Skin epidermis (tissue), 12 donors: ENCODE data around the gene ZNF302.
A peak's percentile ranks its signal among the peaks of the same experiment; 100 is the strongest.
"Not testable (repeated sequence)": the region's sequence is repeated elsewhere in the genome, so short reads cannot be mapped to it uniquely, and the experiment has no call there.

Experiments
- H3K27ac ChIP-seq, 21 experiments: fragments of 200-600 bp; sonication (generic) in 11 of 21; one replicate each; pipeline ENCODE4 v1.5.0; 2020; ENCODE audit warnings: mild to moderate bottlenecking in 3 of 21, inconsistent platforms in 2 of 21, moderate library complexity in 2 of 21
- H3K4me3 ChIP-seq, 7 experiments: fragments of 200-600 bp; sonication (generic) in 2 of 7; one replicate each; pipeline ENCODE4 v1.5.0; 2020; ENCODE audit warnings: inconsistent platforms in 2 of 7, mild to moderate bottlenecking in 2 of 7, moderate library complexity in 1 of 7

Gene ZNF302

GRCh38 chr19:34677386-34678084 lies at the start of gene ZNF302:
ZNF302 (plus strand) TSS chr19:34677678; CDS start chr19:34678805, 1,127 bp downstream.
- peak within 1 kb of the TSS; percentile 61 to 93 (median 73) for H3K4me3 ChIP-seq

GRCh38 chr19:34633802-34634201 lies 43.7 kb upstream of the ZNF302 start:
- Histone ChIP-seq H3K27ac (no peak overlapping the region), H3K4me3 (no peak overlapping the region)

More at GRCh38 chr19:34677386-34678084, at the start of gene ZNF302:
- H3K27ac ChIP-seq, result peak within 1 kb of the TSS; percentile 92 to 99 (median 97)

DNA sequence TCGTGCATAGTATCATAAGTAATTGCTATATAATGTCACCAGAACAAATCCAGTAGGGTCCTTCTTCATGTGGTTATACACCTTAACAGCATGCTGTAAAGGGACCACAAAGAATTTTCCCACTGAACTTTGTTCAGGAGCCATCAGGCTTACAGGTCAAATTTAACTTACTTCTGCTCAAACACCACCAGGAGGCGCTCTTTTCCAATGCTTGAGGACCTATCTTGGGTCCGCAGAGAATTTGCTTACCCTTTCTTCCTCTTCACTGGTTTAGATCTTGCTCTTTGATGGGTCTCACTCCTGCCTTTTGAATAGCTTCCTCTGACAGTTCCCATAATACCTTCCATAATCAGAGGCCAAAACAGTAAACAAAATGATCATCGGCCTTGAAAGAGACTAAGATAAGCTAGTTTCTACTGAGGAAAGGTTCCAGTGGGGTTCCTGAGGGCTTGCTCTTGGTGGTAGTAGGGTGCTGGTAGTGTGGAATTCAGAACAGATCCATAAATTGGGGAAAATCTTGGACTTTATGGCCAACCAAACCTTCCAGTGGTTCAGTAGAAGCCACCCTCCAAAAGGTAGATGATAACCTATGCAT lies 37.9 kb upstream of the ZNF302 start:
- Histone ChIP-seq H3K27ac (no peak overlapping the region), H3K4me3 (no peak overlapping the region)

GRCh38 chr19:34642241-34642640 lies 35.2 kb upstream of the ZNF302 start:
- H3K27ac ChIP-seq, result no peak overlapping the region
- no peak overlapping the region for H3K4me3 ChIP-seq

DNA sequence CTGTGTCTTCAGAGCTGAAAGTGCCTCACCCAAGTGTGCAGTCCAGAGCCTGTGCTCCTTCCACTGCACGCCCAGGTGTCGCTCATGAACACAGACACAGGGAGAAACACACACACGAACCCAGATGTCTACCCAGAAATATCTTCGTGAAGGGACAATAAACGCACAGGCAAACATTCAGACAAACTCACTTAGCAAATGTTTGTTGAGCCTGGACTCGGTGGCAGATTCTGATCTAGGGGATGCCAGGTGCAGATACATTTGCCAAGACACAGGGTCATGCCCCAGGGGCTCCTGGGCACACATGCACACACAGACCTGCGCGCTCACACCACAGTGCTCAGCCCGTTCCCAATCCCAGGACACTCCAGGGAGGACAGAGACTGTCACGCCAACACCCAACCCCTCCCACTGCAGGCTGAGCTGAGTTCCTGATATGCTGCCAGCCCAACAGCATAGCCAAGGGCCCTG lies 32.5 kb upstream of the ZNF302 start:
- Histone ChIP-seq H3K27ac (no peak overlapping the region), H3K4me3 (no peak overlapping the region)

DNA sequence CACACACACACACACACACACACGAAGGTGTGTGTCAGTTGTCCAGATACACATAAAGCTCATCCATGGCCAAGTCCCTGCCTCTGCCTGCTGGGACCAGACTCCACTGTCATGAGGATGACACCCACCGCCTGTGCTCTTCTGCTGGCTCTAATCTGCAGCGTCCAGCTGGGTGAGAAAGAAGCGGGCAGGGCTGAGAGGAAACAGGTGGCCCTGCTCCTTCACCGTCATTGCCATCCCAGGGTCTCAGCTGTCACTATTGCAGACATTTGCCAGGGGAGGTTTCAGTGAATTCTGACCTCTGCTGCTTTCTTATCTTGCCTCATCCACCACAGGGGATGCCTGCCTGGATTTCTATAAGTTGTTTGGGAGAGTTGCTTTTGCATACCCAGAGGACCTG lies 31.9 kb upstream of the ZNF302 start:
- Histone ChIP-seq H3K4me3 (no peak overlapping the region), H3K27ac (no peak overlapping the region)

GRCh38 chr19:34649886-34650543 lies 27.5 kb upstream of the ZNF302 start:
- Histone ChIP-seq H3K27ac (no peak overlapping the region), H3K4me3 (no peak overlapping the region)

DNA sequence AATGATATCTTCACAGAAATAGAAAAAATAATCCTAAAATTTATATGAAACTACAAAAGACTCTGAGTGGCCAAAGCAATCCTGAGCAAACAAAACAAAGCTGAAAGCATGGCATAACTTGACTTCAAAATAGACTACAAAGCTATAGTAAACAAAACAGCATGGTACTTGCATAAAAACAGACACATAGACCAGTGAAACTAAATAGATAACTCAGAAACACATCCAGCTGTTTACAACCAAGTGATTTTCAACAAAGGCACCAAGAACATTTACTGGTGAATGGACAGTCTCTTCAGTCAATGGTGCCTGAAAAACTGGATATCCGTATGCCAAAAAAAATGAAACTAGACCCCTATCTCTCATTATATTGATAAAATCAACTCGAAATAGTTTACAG lies 25.7 kb upstream of the ZNF302 start:
- Histone ChIP-seq H3K27ac (no peak overlapping the region), H3K4me3 (no peak overlapping the region)

- Histone ChIP-seq H3K4me3 (no peak overlapping the region), H3K27ac (no peak overlapping the region)
Observed at GRCh38 chr19:34654796-34655195, 22.7 kb upstream of the ZNF302 start.

DNA sequence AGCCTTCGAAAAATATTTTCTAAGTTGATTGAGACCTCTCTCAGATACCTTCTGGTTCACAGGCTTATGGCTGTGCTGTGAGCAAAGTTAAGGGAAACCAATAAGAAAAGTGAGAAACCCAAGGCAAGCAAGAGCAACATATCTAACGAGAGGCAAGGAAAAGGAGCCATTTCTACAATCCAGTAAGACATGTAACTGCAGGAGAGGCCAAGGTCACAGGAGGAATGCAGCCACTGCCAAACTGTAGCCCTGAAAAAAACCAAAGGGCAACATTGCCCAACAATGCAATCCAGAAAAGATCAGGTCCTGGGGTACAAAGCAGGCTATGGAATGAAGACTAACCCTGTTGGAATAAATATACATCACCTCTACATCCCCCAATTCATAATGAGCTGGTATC lies 21.8 kb upstream of the ZNF302 start:
- H3K4me3 ChIP-seq, result no peak overlapping the region
- H3K27ac ChIP-seq, result no peak overlapping the region

GRCh38 chr19:34661357-34661756 lies 16.1 kb upstream of the ZNF302 start:
- Histone ChIP-seq H3K27ac (no peak overlapping the region), H3K4me3 (no peak overlapping the region)

DNA sequence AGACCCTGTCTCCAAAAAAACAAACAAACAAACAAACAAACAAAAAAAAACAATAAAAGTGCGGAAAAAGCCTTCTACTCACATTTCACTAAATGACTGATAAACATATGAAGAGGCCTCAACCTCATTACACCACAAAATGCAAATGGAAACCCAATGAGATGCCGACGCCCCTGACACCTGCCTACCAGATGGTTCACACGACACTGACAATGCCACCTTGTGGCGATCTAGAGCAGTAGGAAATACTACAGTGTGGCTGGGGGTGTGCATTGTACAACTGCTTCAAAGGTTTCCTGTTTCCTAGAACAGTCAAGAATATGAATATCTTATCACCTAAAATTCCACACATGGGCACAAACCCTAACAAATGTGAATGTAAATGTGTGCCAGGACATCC lies 14.6 kb upstream of the ZNF302 start:
- Histone ChIP-seq H3K27ac (no peak overlapping the region), H3K4me3 (no peak overlapping the region)

GRCh38 chr19:34664168-34664567 lies 13.3 kb upstream of the ZNF302 start:
- Histone ChIP-seq H3K27ac (no peak overlapping the region), H3K4me3 (no peak overlapping the region)

DNA sequence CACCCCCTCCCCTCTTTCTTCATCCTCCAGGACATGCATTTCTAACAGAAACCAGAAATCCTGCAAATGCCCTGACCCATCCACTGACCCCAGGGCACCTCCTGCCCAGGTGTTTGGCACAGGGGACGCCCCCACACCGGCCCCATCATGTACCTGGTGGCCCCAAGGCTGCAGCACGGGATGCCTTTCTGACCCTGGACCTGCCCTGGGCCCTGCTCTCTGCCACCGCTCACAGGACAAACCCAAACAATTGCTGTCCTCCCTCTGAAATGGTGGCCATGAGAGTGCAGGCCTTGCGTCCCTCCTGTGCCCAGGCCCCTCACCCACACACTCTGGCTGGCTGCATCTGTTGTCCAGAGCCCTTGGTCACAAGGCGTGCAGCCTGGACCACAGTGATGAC lies 12.6 kb upstream of the ZNF302 start:
- Histone ChIP-seq H3K27ac (no peak overlapping the region), H3K4me3 (no peak overlapping the region)

DNA sequence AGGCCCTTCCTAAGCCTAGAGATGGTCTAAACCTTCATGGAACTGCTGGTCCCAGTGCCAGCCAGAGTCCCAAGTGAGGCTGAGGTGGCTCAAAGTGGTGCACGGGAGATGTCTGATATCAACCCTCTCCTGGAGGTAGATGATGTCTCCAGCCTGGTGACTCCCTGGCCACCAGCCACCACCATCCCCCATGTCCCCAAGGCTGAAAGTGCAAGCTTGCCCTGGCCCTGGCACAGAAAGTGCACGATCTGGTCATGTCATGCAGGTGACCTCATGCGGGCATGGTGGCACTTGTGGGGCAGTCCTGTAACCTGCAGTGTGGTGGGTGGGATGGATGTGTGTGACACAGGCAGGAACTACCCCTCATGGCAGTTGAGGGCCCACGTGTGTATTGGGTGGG lies 12.2 kb upstream of the ZNF302 start:
- not testable (repeated sequence) for H3K4me3 ChIP-seq, H3K27ac ChIP-seq

DNA sequence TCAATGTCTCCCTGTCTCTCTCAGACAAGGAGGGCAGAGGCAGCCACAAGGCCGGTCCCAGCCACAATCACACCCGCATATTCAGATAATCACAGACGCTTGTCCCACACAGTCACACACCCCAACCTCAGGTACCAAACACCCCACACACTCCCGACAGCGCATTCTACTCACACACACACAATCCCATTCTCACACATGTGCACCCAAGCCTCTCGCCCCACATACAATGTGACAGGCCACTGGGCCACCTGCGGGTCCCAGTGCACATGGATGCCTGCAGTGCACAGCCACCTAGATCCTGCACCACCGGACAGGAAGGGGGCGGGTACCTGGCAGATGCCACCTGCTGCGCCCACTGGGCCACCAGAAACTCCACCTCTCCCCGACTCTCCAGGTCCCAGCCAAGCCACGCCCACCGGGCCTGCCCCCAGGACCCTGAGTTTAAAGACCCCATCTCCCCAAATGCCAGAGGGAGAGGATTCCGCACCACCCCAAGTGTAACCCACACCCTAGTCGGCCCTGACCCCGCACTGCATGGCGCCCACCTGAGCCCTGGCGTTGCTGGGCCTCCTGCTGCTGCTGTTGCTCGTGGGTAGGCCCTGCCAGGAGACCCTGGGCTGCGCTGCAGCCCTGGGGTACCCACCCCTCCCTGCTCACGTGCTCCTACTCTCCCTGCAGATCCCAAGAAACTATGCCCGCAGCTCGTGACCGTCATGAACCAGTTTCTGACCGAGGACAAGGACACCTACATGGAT lies 11.1 kb upstream of the ZNF302 start:
- H3K27ac ChIP-seq, result no peak overlapping the region
- no peak overlapping the region for H3K4me3 ChIP-seq

- H3K4me3 ChIP-seq, result peak overlapping the region in 2 of 7 experiments; percentile 18 to 21
- H3K27ac ChIP-seq, result peak overlapping the region in 6 of 21 experiments; percentile 18 to 79 (median 50)
Observed at GRCh38 chr19:34666958-34667265, 10.6 kb upstream of the ZNF302 start.

DNA sequence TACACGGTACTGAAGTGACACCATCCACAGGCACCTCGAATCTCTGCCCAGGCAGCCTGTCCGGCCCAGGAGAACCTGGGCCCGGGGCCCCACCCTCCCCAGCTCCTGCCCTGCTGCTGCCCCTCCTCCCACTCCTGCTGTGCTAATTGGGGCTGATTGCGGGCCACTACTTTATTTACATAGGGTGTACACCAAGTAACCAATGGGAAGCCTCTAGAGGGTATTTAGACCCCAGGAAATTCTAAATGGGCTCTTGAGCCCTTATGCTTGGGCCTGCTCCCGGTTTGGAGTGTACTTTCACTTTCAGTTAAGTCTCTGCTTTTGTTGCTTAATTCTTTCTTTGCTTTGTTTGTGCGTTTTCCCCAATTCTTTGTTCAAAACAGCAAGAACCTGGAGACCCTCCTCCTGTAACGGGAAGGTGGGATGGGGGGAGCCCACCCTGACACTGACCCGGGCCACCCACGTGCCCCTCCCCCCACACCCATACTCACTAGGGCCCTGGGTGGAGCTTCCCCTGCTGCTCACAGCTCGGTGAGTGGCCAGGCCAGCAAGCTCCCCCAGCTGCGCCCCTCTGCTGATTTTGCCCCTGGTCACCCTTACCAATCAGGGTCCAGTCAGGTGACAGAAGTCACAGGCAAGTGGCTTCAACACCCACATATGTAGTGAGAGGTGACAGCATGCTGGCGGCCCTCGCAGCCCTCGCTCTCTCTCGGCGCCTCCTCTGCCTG lies 10.0 kb upstream of the ZNF302 start:
- peak overlapping the region in 16 of 21 experiments; percentile 7 to 79 (median 42) for H3K27ac ChIP-seq
- H3K4me3 ChIP-seq, result peak overlapping the region in 5 of 7 experiments; percentile 6 to 21 (median 18)

DNA sequence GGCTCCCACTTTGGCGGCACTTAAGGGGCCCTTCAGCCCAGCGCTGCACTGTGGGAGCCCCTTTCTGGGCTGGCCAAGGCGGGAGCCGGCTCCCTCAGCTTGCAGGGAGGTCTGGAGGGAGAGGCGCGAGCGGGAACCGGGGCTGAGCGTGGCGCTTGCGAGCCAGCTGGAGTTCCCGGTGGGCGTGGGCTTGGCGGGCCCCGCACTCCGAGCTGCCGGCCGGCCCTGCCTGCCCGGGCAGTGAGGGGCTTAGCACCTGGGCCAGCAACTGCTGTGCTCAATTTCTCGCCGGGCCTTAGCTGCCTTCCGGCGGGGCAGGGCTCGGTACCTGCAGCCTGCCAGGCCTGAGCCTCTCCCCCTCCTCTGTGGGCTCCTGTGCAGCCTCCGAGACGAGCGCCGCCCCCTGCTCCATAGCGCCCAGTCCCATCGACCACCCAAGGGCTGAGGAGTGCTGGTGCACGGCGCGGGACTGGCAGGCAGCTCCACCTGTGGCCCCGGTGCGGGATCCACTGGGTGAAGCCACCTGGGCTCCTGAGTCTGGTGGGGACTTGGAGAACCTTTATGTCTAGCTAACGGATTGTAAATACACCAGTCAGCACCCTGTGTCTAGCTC lies 9.3 kb upstream of the ZNF302 start:
- not testable (repeated sequence) for H3K27ac ChIP-seq
- H3K4me3 ChIP-seq, result peak overlapping the region in 1 of 7 experiments; percentile 18
